SK-N-SH (cell line): ENCODE measurements around the gene DNAJC5. TPM values are rescaled to one million over a fixed set of nuclear protein-coding genes. Genes with fewer than 3 reads are reported as not detected.
A peak's percentile ranks its signal among the peaks of the same experiment; 100 is the strongest.

Experiments
- CTCF ChIA-PET: fragments of 300-600, 350-600 bp; formaldehyde crosslinking; extraction: SDS; loops from one replicate; lab custom pipeline; 2021; lab: Yijun Ruan, JAX
- POLR2A ChIA-PET: fragments of 350-600 bp; sonication (Branson Sonifier 250); formaldehyde crosslinking; extraction: SDS; loops from one replicate; lab custom pipeline; 2020; ENCODE audit warnings: antibody characterized with exemption, inconsistent platforms; lab: Yijun Ruan, JAX
- DNase-seq: peaks from one replicate; pipeline ENCODE4 v3.0.0; 2012
- H2AFZ ChIP-seq: fragments of 200-600 bp; sonication (generic); 2 replicates; pipeline ENCODE4 v1.8.1; 2016; ENCODE audit warnings: antibody characterized with exemption, mild to moderate bottlenecking, low read depth
- H3F3A ChIP-seq: fragments of 200-600 bp; sonication (generic); replicated peaks from 2 replicates; pipeline ENCODE3; 2016; ENCODE audit warnings: antibody characterized with exemption, mild to moderate bottlenecking; ENCODE audit not compliant: insufficient read depth
- H3K27ac ChIP-seq, 2 experiments: fragments of 200-500 bp in 1 of 2; fragments of 200-600 bp in 1 of 2; sonication (Bioruptor generic) in 1 of 2; sonication (generic), shearing (Covaris generic) in 1 of 2; 2 replicates each; pipeline versions ENCODE4 v1.5.1 to v1.6.1; 2014 to 2016; ENCODE audit warnings: low read depth in 2 of 2, inconsistent platforms in 1 of 2, low read length in 1 of 2, mild to moderate bottlenecking in 1 of 2, mixed read lengths in 1 of 2
- H3K27me3 ChIP-seq: fragments of 200-600 bp; sonication (generic), shearing (Covaris generic); 2 replicates; pipeline ENCODE4 v1.6.1; 2016; ENCODE audit warnings: mixed run types; ENCODE audit not compliant: insufficient read depth
- H3K36me3 ChIP-seq, 2 experiments: fragments of 200-500 bp in 1 of 2; fragments of 200-600 bp in 1 of 2; sonication (Bioruptor generic) in 1 of 2; sonication (generic) in 1 of 2; replicated peaks in 1 of 2; 2 replicates each; pipeline versions ENCODE3 to v1.5.1; 2014 to 2016; ENCODE audit warnings: low read length in 1 of 2, mild to moderate bottlenecking in 1 of 2; ENCODE audit not compliant: insufficient read depth in 2 of 2, control insufficient read depth in 1 of 2
- H3K4me1 ChIP-seq, 2 experiments: fragments of 200-500 bp in 1 of 2; fragments of 200-600 bp in 1 of 2; sonication (Bioruptor generic) in 1 of 2; sonication (generic), shearing (Covaris generic) in 1 of 2; 2 replicates each; pipeline versions ENCODE4 v1.5.1 to v1.6.1; 2014 to 2016; ENCODE audit warnings: low read depth in 1 of 2, low read length in 1 of 2, mixed run types in 1 of 2; ENCODE audit not compliant: insufficient read depth in 2 of 2, control insufficient read depth in 1 of 2
- H3K4me2 ChIP-seq: fragments of 200-600 bp; sonication (generic), shearing (Covaris generic); 2 replicates; pipeline ENCODE4 v1.6.1; 2017; ENCODE audit warnings: mixed run types
- H3K4me3 ChIP-seq, 2 experiments: fragments of 200-500 bp in 1 of 2; fragments of 200-600 bp in 1 of 2; sonication (Bioruptor generic) in 1 of 2; sonication (generic), shearing (Covaris generic) in 1 of 2; 2 replicates each; pipeline versions ENCODE4 v1.5.1 to v1.8.1; 2014 to 2016; ENCODE audit warnings: low read depth in 2 of 2, inconsistent platforms in 1 of 2, low read length in 1 of 2, mild to moderate bottlenecking in 1 of 2, mixed read lengths in 1 of 2, moderate library complexity in 1 of 2
- H3K79me2 ChIP-seq: fragments of 200-600 bp; sonication (generic); 2 replicates; pipeline ENCODE4 v1.8.1; 2017; ENCODE audit warnings: mild to moderate bottlenecking; ENCODE audit not compliant: insufficient read depth
- H3K9ac ChIP-seq: fragments of 200-600 bp; sonication (generic); 2 replicates; pipeline ENCODE4 v1.6.1; 2017; ENCODE audit warnings: mixed run types
- H3K9me2 ChIP-seq: fragments of 200-600 bp; sonication (generic); 2 replicates; pipeline ENCODE4 v1.6.1; 2017; ENCODE audit warnings: mixed run types
- H3K9me3 ChIP-seq: fragments of 200-600 bp; sonication (generic); 2 replicates; pipeline ENCODE4 v1.6.1; 2017; ENCODE audit warnings: mixed run types, mild to moderate bottlenecking, moderate library complexity
- H4K20me1 ChIP-seq: fragments of 200-600 bp; sonication (generic); 2 replicates; pipeline ENCODE4 v1.6.1; 2017; ENCODE audit warnings: mild to moderate bottlenecking, mixed run types; ENCODE audit not compliant: insufficient read depth
- ELF1 ChIP-seq: IDR thresholded peaks from 2 replicates; pipeline ENCODE4 v1.4.0; 2012
- EZH2phosphoT487 ChIP-seq: fragments of 200-600 bp; sonication (generic); IDR thresholded peaks from 2 replicates; pipeline ENCODE4 v1.6.1; 2017; ENCODE audit warnings: low read depth, mixed run types, mild to moderate bottlenecking, antibody characterized with exemption, moderate library complexity, borderline replicate concordance
- FOSL2 ChIP-seq: IDR thresholded peaks from 2 replicates; pipeline ENCODE4 v1.4.0; 2012; ENCODE audit warnings: low read depth, mild to moderate bottlenecking, moderate library complexity, borderline replicate concordance
- GABPA ChIP-seq: IDR thresholded peaks from 2 replicates; pipeline ENCODE4 v1.4.0; 2012; ENCODE audit warnings: low read depth, mild to moderate bottlenecking
- NRF1 ChIP-seq: IDR thresholded peaks from 2 replicates; pipeline ENCODE4 v1.6.1; 2012; ENCODE audit warnings: low read depth, mild to moderate bottlenecking, low read length
- POLR2AphosphoS5 ChIP-seq: IDR thresholded peaks from 2 replicates; pipeline ENCODE4 v1.6.1; 2012; ENCODE audit warnings: low read depth, low read length
- RAD21 ChIP-seq: IDR thresholded peaks from 2 replicates; pipeline ENCODE4 v1.6.1; 2012; ENCODE audit warnings: mild to moderate bottlenecking, low read length
- RCOR1 ChIP-seq: fragments of 150-350 bp; IDR thresholded peaks from 2 replicates; pipeline ENCODE4 v1.6.1; 2017; ENCODE audit warnings: antibody characterized with exemption, low read length
- SMC3 ChIP-seq: IDR thresholded peaks from 2 replicates; pipeline ENCODE4 v1.6.1; 2012; ENCODE audit warnings: low read depth, low read length, improper control_type of control experiment
- TAF1 ChIP-seq: IDR thresholded peaks from 2 replicates; pipeline ENCODE4 v1.6.1; 2012; ENCODE audit warnings: low read depth, mild to moderate bottlenecking, low read length, moderate library complexity, borderline replicate concordance
- USF2 ChIP-seq: fragments of 150-350 bp; IDR thresholded peaks from 2 replicates; pipeline ENCODE4 v1.6.1; 2017; ENCODE audit warnings: antibody characterized with exemption, low read length, low read depth, borderline replicate concordance
- whole genome bisulfite sequencing: methylation state at CpG from one replicate; pipeline ENCODE4 v1.1.6; 2017; ENCODE audit warnings: low lambda C conversion rate; 5-methylcytosine and 5-hydroxymethylcytosine counted together
- polyA plus RNA-seq, 3 experiments: library from polyadenylated mRNA; depleted of rRNA; stranded (reverse); fragments of >200 nt; gene quantifications; 2 replicates each; pipeline ENCODE4 v1.2.3, GENCODE V29; 2012
- TF ChIP-seq, protein P1 (sequence below): fragments of 200-600 bp; sonication (generic); IDR thresholded peaks from 2 replicates; pipeline ENCODE4 v1.6.1; 2017; ENCODE audit warnings: antibody characterized with exemption, mild to moderate bottlenecking, moderate library complexity
- TF ChIP-seq, protein P2 (sequence below): IDR thresholded peaks from 2 replicates; pipeline ENCODE4 v1.4.0; 2012; ENCODE audit warnings: low read depth

DNAJC5 gene
- polyA plus RNA-seq, 1 of the 3 experiments (the other 2 are of a cell fraction), result 24.2 TPM

DNA sequence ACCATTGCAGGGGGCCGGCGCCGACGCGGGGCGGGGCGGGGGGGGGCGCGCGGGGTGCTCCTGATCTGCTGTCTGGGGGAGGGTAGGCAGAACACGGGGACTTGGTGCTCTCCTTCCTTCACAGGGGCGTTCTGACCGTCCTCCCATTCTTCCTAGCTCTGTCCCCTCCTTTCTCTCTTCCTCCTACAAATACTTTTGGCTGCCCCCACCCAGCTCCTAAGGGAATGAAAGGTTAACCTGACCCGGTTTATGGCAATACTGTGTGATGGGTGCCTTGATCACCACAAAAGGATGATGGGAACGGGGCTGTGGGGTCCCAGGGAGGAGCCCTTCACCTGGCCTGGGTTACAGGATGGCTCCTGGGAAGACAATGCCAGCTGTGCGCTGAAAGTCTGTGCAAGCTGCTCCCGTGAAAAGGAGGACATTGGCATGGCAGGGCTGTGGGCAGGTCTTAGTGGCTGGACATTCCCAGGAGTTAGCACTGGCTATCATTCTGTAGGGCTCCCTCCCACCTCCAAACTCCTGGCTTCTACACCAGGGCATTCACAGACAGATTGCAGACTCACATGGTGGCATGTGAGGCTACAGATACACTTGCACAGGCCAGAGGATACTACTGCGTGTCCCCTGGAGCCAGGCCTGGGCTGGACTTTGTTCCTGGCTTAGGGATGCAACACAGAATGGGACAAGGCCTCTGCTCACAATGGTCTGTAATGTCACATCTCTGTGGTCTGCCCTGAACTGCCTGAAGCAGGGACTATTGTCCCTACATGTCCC is 31.7 kb upstream of the DNAJC5 start:
- H4K20me1 ChIP-seq, result no peaks in the 10 kb centered on the region
- peak overlapping the region; percentile 95; the same call in 1 of the 2 replicates for H3K9ac ChIP-seq
- WGBS, result 96% methylated on average over 18 of the region's 18 CpGs
- POLR2A ChIA-PET, result no interaction called here
- CTCF ChIA-PET, result interaction anchor here (0.7 to 4.2 kb wide), 12 partner anchors 8 to 325 kb away, joined by 3 to 30 read pairs (median 4); no protein-coding TSS in a partner anchor
- no peaks in the 10 kb centered on the region for H3K27me3 ChIP-seq
- H3K9me2 ChIP-seq, result no peaks in the 10 kb centered on the region
- peaks cover 0 to 24% of the 10 kb centered on the region in 2 experiments; a peak in 1 of 4 replicates for H3K4me1 ChIP-seq
- peaks cover 8 to 13% of the 10 kb centered on the region in 2 experiments for H3K36me3 ChIP-seq
- peaks cover 3% of the 10 kb centered on the region for H3F3A ChIP-seq
- no peak overlapping the region for H3K27ac ChIP-seq
- H3K4me2 ChIP-seq, result peak overlapping the region; percentile 98
- no peaks in the 10 kb centered on the region for H3K9me3 ChIP-seq
- H3K4me3 ChIP-seq, result peak overlapping the region; percentile 78 to 97; a peak in 1 of 4 replicates
- peaks cover 47% of the 10 kb centered on the region for H3K79me2 ChIP-seq
- H2AFZ ChIP-seq, result no peak overlapping the region
- no peak for DNase-seq
- TF ChIP-seq POLR2AphosphoS5 (no peak), EZH2phosphoT487 (no peak), RCOR1 (no peak), ELF1 (no peak), TAF1 (no peak), GABPA (no peak)
- TF ChIP-seq, protein P1, sequence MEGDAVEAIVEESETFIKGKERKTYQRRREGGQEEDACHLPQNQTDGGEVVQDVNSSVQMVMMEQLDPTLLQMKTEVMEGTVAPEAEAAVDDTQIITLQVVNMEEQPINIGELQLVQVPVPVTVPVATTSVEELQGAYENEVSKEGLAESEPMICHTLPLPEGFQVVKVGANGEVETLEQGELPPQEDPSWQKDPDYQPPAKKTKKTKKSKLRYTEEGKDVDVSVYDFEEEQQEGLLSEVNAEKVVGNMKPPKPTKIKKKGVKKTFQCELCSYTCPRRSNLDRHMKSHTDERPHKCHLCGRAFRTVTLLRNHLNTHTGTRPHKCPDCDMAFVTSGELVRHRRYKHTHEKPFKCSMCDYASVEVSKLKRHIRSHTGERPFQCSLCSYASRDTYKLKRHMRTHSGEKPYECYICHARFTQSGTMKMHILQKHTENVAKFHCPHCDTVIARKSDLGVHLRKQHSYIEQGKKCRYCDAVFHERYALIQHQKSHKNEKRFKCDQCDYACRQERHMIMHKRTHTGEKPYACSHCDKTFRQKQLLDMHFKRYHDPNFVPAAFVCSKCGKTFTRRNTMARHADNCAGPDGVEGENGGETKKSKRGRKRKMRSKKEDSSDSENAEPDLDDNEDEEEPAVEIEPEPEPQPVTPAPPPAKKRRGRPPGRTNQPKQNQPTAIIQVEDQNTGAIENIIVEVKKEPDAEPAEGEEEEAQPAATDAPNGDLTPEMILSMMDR, result no peak

DNA sequence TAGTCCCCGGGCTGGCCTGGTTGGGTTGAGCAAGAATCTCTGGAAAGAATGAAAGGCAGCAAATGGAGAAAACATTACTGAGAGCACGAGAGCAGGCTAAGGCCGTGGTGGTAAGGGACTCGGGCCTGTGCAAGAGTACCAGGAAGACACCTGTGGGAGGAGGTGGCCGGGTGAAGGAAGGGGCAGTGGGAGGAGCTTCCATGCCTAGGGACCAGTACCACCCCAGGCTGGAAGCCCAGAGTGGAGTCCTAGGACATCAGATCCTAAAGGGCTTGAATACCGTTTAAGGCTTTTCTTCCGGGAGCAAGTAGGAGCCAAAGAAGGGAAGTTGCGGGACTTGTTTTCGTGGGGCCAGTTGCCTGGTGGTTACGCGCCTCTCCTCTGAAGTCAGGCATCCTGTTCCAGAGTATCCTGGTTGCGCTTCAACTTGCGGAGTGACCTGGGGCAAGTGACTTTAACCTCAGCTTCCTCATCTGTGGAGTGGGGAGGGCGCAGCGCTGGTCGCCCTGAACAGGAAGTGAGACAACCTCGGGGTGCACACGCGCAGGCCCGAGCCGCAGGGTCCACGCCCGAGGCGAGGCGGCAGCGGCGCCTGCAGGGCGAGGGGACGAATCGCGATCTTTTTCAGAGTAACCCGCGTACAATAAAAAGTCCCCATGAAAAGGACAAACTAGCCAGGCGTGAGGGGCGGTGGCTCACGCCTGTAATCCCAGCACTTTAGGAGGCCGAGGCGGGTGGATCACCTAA is 31.0 kb upstream of the DNAJC5 start:
- Histone ChIP-seq H3K4me1 (peaks cover 0 to 17% of the 10 kb centered on the region in 2 experiments; a peak in 1 of 4 replicates), H4K20me1 (0 out of 2 replicates have a peak, but pooled peaks cover 5% of the 10 kb centered on the region), H3K9ac (peak overlapping the region; percentile 95), H3K4me3 (peak overlapping the region; percentile 78 to 97), H3K79me2 (peaks cover 54% of the 10 kb centered on the region), H2AFZ (peak overlapping the region; percentile 87), H3F3A (peaks cover 3% of the 10 kb centered on the region), H3K9me2 (no peaks in the 10 kb centered on the region), H3K27ac (peak overlapping the region in 1 of 2 experiments; percentile 51; a peak in 2 of 4 replicates), H3K27me3 (no peaks in the 10 kb centered on the region), H3K36me3 (peaks cover 12 to 15% of the 10 kb centered on the region in 2 experiments), H3K4me2 (peak overlapping the region; percentile 98), H3K9me3 (no peaks in the 10 kb centered on the region)
- DNase-seq, result peak; percentile 77
- ChIA-PET POLR2A (interaction anchor here (0.9 to 2.1 kb wide), 4 partner anchors 9 to 166 kb away, joined by 3 to 12 read pairs (median 3); no protein-coding TSS in a partner anchor), CTCF (interaction anchor here (0.8 to 4.2 kb wide), 14 partner anchors 8 to 326 kb away, joined by 3 to 30 read pairs (median 4); partner anchors contain the start of gene PRPF6)
- WGBS, result 32% methylated on average over 32 of the region's 38 CpGs
- TF ChIP-seq FOSL2 (no peak), RCOR1 (no peak), USF2 (no peak), SMC3 (peak; percentile 44), ELF1 (peak; percentile 59; the same call in 1 of the 2 replicates), NRF1 (peak; percentile 57), RAD21 (peak; percentile 65), POLR2AphosphoS5 (0 out of 2 replicates have a peak, but pooled peaks have one; percentile 18), GABPA (peak; percentile 48; the same call in 1 of the 2 replicates)
- TF ChIP-seq, protein P1, result peak; percentile 62
- TF ChIP-seq, protein P2, sequence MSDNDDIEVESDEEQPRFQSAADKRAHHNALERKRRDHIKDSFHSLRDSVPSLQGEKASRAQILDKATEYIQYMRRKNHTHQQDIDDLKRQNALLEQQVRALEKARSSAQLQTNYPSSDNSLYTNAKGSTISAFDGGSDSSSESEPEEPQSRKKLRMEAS, result peak; percentile 54; the same call in 1 of the 2 replicates
